Activated CD8-positive, alpha-beta memory T cell treated with anti-CD3 and anti-CD28 coated beads for 24 hours (primary cell): Measurements from ENCODE around the gene CALHM4.

ENCODE experiments used
- DNase-seq: peaks from one replicate; pipeline ENCODE4 v3.0.0-alpha.2; 2020

Gene CALHM4, protein sequence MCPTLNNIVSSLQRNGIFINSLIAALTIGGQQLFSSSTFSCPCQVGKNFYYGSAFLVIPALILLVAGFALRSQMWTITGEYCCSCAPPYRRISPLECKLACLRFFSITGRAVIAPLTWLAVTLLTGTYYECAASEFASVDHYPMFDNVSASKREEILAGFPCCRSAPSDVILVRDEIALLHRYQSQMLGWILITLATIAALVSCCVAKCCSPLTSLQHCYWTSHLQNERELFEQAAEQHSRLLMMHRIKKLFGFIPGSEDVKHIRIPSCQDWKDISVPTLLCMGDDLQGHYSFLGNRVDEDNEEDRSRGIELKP

DNA sequence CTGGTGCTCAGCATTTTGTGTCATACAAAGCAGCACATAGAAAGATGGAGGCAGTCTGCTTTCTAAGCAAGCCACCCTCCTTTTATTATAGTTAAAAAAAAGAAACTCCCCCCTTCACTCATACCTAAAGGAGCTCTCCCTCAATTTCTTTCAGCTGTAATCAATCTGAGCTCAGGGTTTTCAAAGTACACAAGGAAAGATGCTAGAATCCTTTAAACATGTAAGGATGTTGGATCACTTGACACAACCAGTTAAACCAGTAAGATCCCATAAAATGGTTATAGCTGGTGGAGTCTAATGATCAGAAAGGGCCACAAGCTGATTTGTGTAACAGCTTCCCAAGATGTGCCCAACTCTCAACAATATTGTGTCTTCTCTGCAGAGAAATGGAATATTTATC is at the start of gene CALHM4:
CALHM4 (plus strand) TSS at position 301 of the 400 bp plus-strand sequence; CDS start at position 344, 43 bp downstream.
- DNase-seq = no peak

DNA sequence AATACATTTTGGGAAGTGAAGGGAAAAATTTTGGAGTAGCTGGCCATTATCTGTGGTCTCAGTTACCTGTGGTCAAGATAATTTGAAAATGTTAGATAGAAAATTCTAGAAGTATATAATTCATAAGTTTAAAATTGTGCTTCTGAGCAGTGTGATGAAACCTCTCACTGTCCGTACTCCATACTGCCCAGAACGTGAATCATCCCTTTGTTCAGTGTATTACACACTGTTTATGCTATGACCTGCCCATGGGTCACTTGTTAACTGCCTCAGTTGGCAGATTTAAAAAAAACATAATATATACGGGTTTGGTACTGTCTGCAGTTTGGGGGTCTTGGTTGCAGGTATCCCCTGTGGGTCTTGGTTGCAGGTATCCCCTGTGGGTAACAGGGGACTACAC is 46.2 kb upstream of the CALHM4 start:
- no peak for DNase-seq

DNA sequence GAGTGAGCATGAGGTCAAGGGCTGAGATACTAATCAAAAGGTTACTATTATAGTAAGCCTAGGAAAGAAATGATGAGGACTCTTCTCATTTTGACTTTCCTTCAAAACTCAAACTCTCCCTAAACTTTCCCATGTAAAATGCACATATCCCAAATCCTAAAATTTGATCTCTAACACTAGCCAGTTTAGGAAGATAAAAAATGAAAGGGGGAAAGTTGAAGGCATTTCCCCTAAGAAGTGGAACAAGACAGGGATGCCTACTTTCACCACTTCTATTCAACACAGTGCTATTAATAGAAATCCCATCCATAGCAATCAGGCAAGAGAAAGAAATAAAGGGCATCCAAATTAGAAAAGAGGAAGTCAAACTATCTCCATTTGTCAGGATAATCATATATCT is 45.0 kb upstream of the CALHM4 start:
- no peak for DNase-seq

DNA sequence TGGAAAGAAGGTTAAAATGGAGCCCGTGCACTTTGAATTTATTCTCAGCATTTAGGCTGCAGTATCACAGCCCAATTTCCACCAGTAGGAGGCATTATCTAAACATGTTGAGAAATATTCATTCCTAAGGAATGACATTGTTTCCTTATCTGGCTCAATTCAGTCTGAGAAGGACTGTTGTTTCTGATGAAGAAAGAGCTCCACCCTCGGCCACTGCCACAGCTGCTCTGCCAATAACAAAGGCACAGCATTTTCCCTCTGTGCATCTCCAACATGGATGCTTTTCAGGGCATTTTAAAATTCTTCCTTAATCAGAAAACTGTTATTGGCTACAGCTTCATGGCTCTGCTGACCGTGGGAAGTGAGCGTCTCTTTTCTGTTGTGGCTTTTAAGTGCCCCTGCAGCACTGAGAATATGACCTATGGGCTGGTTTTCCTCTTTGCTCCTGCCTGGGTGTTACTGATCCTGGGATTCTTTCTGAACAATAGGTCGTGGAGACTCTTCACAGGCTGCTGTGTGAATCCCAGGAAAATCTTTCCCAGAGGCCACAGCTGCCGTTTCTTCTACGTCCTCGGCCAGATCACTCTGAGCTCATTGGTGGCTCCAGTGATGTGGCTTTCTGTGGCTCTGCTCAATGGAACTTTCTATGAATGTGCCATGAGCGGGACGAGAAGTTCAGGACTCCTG is 42.0 kb upstream of the CALHM4 start, which contains the start of gene CALHM5:
CALHM5 (plus strand) TSS at position 216 of the 687 bp plus-strand sequence; CDS start at position 274, 58 bp downstream.
- no peak for DNase-seq

DNA sequence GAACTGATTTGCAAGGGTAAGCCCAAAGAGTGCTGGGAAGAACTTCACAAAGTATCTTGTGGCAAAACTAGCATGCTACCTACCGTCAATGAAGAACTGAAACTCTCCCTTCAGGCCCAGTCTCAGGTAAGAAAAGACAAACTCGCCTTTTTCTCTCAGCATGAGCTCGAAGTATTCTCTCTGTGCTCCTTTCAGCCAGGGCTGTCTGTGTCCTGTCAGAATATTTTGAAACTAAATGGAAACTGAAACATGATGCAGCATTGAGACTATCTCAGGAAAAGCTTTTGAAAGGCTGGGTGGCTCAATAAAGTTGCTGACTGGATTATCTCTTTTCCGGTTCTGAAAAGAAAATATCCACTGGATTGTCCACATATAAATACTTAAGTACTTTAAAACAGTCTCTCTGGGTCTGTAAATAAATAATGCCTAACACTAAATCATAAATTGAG is 41.4 kb upstream of the CALHM4 start:
- DNase-seq = no peak

DNA sequence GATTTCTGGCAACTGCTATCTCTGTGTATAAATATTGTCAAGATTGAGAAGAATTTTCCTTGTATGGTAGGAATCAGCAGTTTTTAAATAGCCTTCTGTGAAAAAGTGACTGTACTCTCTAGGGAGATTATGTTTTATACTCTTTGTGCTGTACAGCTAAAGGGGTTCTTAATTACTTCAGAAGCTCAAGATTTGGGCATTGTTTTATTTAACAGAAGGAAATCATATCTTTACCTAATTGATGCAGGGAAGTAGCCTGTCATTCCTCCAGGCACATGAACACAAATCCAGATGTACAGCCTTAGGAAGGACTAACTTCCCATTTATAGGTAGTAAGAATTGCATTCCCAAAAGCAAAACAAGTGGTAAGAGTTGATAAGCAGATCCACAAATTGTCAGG is 40.8 kb upstream of the CALHM4 start:
- DNase-seq = no peak

DNA sequence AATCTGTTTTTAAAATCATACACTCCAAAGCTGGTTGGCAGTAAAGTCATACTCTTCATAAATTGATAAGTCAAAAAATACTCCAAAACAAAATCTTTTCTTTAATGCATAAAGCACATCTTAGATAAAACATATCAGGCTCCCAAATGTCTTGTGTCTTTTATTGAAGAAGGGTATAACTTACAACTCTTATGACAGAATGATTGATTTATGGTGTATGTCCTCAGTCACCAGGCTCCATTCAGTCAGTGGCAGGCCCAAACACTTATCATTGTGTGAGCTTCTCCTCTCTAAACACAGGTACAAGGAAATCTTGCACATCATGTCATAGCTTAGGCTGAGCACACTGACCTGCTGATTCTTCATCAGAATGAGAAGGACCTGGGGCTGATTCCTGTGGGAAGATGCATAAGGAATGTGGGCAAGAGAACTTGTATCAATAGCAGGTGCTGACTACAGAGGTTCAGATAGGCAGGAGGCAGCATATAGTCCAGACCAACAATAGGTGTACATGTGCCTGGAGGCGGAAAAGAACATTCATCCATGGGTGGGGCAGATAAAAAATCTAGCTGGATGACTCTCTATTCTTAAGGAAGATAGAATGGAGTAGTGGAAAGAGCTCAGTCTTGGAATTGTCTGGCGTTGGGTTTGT is 40.2 kb upstream of the CALHM4 start:
- DNase-seq = no peak

DNA sequence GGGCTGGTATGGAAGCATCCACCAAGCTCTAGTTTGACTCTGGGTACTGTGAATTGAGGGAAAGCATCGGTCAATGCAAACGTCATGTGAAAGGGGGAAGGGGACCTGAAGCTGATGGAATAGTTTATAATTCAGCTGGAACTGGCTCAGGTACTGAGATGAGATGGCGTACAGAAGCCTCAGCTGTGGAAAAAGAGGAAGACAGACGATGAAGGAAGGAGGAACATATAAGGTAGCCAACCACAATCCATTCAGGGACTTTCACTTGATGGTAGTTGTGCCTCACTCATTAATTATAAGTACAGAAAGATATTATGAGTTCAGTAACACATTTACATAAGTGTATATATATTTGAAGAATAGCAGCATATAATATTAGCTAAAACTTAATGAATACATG is 39.4 kb upstream of the CALHM4 start:
- no peak for DNase-seq

DNA sequence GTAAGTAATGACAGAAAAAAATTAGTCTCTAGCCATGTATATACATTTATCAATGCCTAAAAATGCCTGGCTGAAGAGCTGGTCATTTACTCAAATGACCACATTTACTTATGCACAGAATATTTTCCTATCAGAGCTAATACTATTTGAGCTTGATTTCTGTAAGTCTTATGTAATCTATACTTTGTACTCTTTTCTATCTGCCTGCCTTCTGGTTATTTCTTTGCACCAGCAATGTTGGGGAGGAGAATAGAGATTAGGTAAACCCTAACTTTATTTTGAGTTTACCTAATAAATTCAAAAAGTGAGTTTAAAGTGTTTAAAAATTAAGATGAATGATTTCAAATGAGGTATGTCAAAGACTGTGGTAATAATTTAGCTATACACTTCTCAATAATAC is 38.4 kb upstream of the CALHM4 start:
- no peak for DNase-seq

DNA sequence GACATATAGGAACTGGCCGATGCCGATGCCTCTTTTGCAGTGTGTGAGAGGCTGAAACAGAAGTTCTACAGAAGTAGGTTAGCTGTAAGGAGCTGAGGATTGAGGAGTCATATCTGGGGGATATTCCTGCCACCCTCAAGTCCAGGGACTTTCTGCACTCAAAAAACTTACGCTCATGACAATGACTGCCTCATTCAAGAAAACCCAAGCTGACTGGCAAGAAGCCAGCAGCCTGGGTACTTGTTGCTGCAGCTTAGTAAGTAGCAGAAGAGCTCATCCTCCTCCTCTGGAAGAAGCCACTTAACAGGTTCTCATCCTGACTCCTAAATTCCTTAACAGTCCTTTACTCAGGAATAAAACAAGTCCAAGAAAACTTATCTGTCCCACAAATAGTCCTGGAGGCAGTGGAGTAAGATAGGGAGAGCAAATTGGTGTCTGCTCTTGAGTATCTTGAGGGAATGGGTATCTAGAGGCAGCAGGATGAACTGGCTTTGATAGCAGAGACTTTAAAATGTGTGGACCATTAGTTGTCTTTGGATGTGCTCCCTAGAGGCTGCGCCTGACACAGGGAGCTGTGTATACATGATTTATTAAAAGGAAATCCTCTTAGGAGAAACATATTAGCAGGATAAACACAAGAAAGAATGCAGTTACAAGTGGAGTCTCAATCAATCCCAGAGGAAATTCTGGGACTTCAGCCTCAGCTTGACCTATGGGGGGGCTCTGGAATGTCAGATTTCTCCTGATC is 34.8 kb upstream of the CALHM4 start:
- no peak for DNase-seq

DNA sequence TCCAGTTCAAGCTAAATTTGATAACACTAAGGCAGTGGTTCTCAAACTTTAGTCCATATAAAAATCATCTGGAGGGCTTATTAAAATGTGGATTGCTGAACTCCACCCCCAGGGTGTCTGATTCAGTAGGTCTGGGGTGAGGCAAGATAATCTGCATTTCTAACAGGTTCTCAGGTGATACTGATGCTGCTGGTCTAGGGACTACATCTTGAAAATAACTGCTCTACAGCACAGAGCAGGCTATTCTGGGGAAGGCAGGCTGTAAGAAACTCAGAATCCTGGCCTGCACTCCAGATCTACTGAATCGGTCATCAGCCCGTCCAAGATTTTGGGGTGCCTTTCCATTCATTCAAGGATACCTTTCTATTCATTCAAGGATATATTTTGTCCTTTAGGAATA is 30.7 kb upstream of the CALHM4 start:
- no peak for DNase-seq

DNA sequence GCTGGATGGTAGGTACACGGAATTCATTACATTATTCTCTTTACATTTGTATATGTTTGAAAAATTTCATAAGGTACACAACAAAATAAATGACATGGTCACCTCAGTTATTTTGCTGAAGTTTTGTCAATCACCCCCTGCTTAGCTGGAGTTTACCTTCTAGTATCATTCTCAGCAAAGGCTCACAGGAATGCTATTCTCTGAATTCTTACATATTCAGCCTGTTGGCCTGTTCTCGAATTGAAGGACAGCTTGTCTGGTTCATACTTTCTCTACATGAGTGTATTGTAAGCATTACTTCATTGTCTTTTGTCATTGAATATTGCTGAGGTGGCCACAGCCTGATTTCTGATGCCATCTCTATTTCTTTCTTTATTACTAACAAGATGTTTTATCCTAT is 29.3 kb upstream of the CALHM4 start:
- DNase-seq = no peak

DNA sequence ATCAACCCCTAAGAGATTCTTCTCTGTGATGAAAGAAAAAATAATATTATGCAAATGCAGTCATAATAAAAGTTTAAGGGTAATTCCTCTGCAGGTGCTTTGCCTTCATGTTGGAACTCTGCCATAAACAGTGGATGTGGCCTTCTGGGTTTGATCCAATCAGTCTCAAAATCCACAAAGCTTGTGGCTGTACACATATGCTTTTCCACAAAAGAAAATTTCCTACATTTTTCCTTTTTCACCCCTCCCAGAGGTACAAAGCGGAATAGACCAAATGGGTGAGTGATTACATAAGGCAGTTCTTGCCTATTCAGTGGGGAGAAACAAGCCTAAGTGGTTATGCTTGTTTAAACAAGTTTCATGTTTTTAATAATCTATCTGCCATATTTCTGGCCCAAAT is 25.4 kb upstream of the CALHM4 start:
- no peak for DNase-seq

DNA sequence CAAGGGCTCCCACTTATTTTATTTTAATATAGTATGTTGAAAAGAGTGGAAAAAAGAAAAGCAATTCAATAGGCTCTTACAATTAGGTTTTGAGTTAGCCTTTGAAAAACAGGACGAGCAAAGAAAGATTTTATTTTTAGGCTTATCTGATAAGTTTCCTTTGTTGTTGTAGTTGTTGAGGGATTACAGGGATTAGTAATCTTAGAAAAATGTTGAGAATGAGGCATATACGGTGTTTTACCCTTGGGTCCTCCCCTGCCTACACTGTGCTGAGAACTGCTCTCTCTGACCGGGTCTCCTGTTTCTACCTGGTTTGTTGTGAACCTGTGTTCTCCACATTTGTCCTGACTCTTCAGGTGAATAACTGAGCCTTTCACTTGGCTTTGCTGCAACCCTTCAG is 24.8 kb upstream of the CALHM4 start:
- no peak for DNase-seq

DNA sequence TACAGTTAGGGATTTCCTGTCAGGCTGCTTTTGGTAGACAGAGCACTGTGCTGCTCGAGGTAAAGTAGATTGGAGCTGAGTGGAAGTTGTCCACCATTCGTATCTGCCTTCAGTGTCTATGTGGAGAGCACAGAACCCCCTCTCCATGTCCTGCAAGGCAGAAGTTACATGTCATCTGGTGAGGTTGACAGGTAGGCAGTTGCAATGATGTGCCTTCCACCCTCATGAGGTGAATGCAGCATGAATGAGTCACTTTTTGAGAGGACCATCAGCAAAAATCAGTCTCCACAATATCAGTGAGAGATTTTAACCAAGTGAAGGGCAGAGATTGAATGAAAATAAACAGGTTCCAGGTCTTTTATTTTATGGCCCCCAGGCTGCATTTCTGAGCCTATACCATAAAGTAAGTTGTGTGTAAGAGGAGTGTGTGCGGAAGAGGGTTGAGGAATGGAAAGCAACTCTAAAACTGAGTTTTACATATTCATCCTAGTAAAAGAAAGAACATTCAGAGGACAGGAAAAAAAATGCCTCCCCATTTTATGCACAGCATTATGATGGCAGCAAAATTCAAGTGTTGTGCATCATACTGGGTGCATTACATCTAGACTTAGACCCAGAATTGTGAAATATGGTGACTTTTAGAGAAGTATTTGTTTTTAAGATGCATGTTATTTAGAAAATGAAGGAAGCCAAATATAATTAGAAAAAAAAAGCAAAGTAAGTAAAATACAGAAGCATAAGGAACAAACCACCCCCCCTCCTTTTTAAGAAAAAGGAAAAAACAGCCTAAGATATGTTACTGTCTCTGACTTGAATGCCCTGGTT is 23.9 kb upstream of the CALHM4 start:
- no peak for DNase-seq

DNA sequence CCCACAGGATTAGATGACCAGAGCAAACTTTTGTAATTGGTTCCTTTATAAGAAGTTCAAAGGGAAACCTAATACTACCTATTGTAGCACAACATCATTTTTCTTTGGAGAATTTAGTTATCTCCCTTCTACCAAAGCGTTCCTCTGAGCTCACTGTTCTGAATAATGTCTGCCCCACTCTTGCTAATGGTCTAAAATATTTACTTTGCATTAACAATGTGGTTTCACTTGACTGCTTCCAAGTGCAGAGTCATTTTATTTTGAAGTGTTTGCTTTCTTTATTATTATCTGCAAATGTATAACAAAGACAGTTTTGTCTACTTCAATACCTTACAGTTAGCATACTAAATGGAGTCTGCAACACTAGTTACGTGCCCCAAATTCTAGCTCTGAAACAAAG is 23.1 kb upstream of the CALHM4 start:
- DNase-seq = no peak

DNA sequence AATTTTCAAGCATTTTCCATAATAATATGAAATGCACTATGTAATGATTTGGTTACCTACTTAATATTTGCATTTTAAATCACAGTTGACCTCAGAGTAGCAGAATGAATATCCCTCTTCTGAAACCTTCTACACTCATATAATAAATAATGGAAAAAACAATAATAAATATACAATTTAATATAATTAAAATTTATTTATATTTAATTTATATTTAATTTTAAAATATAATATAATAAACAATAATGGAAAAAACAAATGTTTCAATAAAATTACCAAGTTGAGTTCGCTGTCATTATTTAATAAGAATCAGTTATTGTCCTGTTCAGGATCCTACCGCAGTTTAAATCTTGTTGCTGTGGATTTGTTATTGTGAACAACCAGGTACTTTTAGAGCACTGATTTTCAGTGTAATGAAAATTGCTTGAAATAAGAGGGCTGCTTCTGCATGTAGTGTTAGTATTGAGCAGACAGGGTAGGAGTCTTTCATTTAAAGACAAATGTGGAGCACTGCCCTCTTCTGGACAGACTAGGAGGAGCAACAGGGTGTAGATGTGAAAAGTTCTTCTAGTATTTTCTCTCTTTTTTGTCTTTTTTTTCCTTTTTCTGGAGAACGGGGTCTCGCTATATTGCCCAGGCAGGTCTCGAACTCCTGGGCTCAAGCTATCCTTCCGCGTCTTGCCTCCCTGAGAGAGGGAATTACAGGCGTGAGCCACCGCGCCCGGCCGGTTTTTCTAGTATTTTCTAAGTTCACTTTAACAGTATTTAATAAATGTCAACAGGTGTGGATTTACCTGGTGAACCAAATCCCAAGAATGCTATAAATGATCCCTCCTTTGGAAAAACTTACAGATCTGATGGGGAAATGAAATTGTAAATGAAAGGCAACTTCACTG is 21.6 kb upstream of the CALHM4 start:
- peak; percentile 71 for DNase-seq

DNA sequence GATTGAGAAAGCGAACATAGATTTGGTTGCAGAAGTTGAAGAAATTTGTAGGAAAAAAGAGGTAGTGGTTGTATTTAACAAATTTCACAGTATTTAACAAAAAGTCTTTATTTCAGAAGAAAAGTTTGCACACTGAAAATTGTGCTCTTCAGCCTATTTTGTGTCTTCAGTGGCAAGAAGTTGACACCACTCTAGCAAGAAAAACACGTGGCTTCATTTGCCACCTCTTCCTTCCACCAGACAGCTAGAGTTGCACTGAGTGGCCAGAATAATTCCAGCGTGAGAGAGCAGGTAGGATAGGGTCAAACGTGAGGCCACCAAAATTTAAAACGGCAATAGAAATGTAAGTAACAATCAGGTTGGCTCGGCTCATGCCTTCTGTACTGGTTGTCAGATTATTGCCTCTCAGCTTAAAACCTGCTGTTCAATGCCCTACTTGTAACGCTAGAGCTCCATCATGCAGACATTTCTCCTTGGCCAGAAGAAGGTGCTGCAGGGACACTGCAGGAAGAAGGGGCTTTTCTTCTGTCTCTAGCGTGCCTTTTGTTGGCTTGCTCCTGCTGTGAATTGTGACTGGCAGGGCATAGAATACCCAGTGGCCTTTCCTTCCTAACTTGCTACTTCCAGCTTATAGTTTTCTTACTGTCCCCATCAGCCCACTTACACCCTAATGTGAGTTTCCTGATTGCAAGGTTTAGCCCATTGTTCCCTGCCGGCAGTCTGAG is 20.2 kb upstream of the CALHM4 start:
- DNase-seq = no peak

DNA sequence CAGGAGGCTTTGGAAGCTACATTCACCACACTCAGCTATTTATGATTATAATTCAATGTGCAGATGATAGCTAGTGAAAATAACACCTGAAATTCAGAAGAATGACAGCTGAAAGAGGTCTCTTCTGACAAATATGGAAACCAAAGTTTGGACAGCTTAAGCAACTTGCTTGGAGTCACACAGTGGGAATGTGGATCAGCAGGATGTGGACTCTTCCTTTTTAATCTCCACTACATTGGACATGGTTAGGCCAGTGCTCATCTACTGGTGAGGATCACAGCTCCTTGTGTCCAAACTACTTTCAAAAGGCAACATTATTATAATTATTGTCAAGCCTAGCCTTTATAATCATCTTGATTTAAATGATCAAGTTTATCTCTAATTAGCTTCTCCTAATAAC is 18.4 kb upstream of the CALHM4 start:
- DNase-seq = no peak

DNA sequence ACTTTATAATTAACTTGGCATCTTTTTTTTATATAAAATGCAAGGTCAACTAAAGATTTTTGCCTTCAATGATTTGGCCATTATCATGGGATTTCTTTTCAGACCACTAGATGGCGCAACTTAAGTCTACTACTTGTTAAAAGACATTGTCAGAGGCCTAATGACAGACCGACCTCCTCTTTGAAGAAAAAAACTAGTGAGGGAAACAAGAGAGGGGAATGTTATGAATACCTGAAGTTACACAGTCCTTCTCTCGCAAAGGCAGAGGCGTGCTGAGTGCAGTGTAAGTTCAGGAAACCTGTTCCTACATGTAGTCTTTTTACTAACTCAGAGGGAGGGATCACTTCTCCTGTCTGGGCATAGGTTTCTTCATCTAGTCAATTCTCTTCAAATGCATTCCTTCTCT is 17.3 kb upstream of the CALHM4 start:
- peak; percentile 61 for DNase-seq

DNA sequence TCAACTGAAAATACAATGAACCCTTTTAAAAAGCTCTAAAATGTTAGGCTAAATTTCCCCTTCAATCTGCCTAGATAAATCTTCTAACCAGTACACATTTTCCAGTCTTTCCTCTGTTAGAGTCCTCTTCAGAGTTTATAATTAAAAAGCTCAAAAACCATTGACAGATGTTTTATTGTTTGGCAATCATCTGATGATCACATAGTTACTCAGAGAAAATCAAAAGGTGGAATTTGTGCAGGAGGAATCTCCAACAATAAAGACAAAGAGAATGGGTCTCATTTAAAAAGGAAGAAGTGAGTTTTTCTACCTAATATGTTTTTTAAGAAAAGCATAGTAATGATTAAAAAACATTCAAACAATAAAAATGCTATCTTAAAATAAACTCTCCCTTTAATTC is 11.1 kb upstream of the CALHM4 start:
- DNase-seq = no peak
